HG03575 (cell line): ENCODE results near the gene BAAT.
"Not testable (repeated sequence)": the region's sequence is repeated elsewhere in the genome, so short reads cannot be mapped to it uniquely, and the experiment has no call there.

ENCODE experiments used
- ATAC-seq: cut with Tn5 transposase; IDR thresholded peaks from one replicate; pipeline ENCODE4 v1.9.1; 2021; ENCODE audit not compliant: unreplicated experiment, insufficient number of reproducible peaks, low FRiP score; ENCODE audit errors: extremely low read depth

Gene BAAT

DNA sequence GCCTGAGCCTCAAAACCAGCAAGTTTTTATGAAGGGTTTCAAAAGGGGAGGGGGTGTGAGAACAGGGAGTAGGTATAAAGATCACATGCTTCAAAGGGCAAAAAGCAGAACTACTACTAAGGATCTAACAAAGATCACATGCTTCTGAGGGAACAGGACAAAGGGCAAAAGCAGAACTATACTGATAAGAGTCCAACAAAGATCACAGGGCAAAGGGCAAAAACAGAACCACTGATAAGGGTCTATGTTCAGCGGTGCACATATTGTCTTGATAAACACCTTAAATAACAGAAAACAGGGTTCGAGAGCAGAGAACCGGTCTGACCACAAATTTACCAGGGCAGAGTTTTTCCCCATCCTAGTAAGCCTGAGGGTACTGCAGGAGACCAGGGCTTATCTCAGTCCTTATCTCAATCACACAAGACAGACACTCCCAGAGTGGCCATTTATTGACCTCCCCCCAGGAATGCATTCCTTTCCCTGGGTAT lies 57.3 kb downstream of the BAAT start:
- not testable (repeated sequence) for ATAC-seq

DNA sequence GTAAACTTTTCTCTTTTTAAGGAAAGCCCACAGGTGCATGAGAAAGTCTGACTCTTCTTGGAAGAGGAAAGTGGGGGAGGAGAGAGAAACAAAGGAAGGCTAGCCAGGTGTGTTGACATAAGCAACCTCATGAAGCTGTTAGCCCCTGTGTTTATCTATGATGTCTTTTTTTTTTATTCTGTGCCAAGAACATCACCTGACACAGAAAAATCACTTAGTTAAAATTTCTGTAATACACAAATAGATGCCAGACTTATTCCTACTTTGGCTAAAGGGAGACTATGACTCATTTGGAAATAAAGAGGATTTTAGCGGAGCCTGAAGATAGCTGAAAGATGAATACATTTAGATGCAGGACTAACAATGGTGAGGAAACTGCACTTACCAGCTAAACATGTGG lies 58.3 kb downstream of the BAAT start:
- ATAC-seq = no peak

DNA sequence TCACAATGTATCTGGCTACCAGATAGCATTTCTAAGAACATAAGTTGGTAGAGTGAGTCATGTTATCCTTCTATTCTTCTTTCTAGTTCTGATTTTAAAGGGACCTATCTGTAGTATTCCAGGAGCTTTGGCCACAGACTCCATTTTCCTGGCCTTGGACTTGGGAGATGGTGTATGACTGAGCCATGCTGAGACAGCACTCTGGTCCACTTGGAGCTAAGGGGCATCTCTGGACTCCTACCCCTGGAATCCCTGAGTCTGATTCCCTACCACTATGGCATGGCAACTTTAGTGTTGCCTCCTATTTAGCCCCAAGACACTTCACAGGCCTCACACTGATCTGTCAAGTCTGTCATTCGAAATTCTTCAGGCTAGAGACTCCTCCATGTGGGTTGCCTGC lies 58.8 kb downstream of the BAAT start:
- no peak for ATAC-seq

DNA sequence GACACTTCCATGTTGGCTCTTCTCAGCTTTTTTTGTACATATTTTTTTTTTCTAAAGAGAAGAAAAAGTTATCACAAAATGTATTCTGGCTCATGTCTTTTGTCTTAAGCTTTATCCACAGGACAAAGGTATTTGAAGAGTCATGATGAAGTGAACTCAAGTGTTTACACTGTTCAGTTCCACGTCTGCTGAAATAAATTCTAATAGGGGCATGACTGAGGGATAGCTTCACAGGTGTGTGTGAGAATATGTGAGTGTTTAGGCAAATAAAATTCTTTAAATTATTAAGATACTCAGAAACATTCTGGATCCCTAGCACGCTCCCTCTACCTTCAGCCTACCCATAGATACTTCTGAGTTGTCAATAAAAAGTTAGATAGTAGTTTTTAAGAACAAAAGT lies 59.8 kb downstream of the BAAT start:
- ATAC-seq = no peak

DNA sequence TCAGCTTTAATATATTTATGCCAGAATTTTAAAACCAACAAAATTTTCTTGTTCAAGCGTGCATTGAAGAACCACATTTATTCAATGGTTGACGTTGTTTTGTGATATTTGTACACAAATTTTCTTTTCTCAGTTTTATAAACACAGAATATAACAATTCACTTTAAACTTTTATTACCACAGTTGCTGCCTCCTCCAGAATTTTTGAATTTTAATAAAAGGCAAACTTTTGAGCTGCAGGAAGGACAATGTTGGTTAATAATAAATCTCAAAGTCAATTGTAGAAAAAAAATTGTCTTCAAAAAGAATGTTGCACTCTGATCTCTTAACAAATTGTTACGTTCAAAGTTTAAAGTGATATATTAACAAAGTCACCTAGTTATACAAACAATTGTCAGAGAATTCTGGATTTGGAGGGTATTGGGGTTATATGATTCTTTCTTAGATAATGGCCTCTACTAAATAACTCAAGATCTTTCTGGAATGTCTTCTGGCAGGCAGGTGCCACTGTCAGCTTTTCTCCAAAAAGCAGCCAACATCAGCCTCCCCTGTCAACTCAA lies 60.5 kb downstream of the BAAT start:
- no peak for ATAC-seq

DNA sequence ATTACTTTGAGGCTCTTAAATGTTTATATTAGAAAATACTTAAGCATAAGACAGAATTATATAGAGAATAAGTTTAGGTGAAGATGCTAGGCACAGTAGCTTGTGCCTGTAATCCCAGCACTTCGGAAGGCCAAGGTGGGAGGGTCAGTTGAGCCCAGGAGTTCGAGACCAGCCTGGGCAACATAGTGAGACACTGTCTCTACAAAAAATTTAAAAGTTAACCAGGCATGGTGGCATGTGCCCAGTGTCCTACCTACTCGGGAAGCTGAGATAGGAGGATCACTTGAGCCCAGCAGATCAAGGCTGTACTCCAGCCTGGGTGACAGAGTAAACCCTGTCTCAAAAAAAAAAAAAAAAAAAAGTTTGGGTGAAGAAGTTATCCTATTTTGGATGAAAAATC lies 61.7 kb downstream of the BAAT start:
- ATAC-seq = no peak

DNA sequence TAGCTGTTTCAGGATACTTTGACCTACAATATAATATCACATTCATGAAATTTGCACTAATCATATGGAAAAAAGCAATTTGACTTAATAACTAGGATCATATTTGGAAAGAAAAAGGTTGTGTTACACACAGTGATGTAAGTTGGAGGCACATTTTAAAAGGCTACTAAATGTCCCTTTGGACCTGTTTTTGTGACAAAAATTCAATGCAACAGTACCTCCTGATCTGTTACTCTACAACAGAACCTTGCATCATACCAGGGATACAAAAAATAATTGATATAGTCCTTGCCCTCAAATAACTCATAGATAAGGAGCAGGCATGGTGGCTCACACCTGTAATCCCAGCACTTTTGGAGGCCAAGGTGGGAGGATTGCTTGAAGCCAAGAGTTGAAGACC lies 67.1 kb downstream of the BAAT start:
- no peak for ATAC-seq

DNA sequence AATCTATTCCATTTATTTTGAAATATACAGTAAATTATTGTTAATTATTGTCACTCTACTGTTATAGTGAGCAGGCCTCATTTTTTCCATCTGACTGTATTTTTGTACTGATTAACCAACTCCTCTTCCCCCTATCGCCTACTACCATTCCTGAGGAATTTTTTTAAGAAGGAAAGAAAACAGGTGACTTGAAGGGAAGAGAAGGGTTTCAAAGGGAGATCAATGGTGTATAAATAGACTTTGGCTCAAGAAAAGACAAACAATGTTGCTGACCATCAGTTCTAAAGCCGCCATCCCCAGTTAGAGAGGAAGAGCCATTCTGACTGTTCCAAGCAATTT lies 69.7 kb downstream of the BAAT start:
- ATAC-seq = no peak

DNA sequence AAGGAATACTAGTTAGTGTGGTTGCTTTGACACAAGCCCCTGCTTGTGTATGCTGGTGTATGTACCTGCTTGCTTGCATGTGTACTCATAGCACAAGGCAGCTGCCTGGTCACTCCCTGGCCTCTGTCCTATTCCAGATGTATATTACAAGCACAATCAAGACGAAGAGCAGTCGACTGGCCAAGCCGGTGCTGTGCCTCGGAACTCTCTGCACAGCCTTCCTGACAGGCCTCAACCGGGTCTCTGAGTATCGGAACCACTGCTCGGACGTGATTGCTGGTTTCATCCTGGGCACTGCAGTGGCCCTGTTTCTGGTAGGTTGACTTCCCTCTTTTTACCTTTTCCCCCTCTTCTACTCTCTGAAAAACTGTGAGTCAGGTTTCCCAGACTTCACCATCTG lies 72.1 kb downstream of the BAAT start:
- no peak for ATAC-seq

DNA sequence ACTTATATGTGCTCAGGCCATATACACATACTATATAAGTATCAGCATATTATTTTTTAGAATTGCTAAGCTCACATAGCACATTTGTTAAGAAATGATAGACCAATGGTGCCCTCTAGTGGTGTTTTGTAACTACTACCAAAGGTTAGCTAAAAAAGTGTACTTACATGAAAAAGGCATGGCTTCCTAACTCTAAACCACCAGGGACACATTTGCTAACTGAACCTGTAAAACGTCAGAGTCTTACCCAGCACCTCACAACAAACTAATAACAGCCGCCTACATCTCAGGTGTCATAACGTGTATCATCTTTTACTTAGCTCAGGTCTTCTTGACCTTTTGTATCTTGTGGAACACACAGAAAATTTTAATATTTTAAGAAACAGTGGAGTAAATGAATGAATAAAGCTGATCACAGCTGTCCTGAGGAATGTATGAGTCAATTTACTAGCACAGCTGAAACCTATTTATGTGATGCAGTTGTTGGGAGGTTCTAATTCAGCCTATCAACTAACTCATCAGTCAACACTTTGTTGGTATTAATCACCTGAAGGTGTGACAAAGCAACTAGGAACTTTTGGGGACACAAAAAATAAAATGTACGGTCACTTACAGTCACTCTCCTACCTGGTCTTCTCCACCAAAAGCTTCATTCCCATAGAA lies 72.9 kb downstream of the BAAT start:
- ATAC-seq = peak; percentile 91

DNA sequence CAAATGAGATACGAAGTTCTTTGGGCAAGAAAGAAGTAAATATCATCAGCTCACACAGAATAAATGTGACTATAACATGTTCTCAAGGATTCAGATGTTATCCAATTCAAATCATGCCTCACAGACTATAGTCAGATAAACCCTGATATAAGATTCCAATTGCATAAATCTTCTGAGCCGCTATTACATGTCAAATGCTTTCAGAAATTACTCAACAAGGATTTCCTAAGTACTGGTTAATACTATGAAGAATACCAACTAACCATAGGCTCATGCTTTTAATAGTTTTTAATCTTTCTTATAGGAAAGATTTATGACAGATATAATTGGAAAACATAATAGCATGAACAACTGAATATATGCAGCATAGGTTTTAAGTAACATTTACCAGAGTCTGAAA lies 73.6 kb downstream of the BAAT start:
- ATAC-seq = no peak
